Peyer's patch (tissue), 4 donors: ENCODE measurements around the gene GOLGA6L10.

Source experiments
- CTCF ChIP-seq, 6 experiments: fragments of 450-650 bp in 4 of 6; fragments of 200-600 bp in 2 of 6; sonication (generic) in 1 of 6; IDR thresholded peaks; one replicate each; pipeline ENCODE4 v1.5.1; 2017 to 2019; ENCODE audit warnings: antibody characterized with exemption in 6 of 6, mild to moderate bottlenecking in 3 of 6, moderate library complexity in 1 of 6
- POLR2A ChIP-seq, 2 donors: fragments of 450-650 bp; IDR thresholded peaks; one replicate each; pipeline ENCODE4 v1.5.1; 2017; ENCODE audit warnings: antibody characterized with exemption in 2 of 2, mild to moderate bottlenecking in 2 of 2, moderate library complexity in 2 of 2

- TF ChIP-seq CTCF (IDR thresholded peaks at IDR 0.05), result no peak
- no peak for TF ChIP-seq POLR2A (IDR thresholded peaks at IDR 0.05)
These were observed 47.8 kb downstream of the GOLGA6L10 start for GRCh38 chr15:82301296-82302016.
